K562 (cell line): Measurements from ENCODE around the gene KCNK16. TPM values are rescaled to one million over a fixed set of nuclear protein-coding genes. Genes with fewer than 3 reads are reported as not detected.

ENCODE experiments used
- ATAC-seq: fragments of 200-7000 bp; cut with Tn5 transposase; 3 replicates; pipeline ENCODE4 v1.9.1; 2020; ENCODE audit warnings: moderate library complexity
- BruUV-seq: library from RNA; stranded (reverse); fragments of 400-500 nt; replicated peaks from 2 replicates; lab custom pipeline; 2021; lab: Mats Ljungman, UMichigan
- CTCF ChIA-PET: fragments of 300-600 bp; formaldehyde crosslinking; extraction: SDS; loops from one replicate; lab custom pipeline; 2021; ENCODE audit warnings: low intra/inter-chr PET ratio; lab: Yijun Ruan, JAX
- POLR2A ChIA-PET: fragments of 300-600, 350-650 bp; sonication (Branson Sonifier 250); formaldehyde crosslinking; extraction: SDS; loops from one replicate; lab custom pipeline; 2021; ENCODE audit warnings: antibody characterized with exemption, inconsistent platforms; lab: Yijun Ruan, JAX
- DNase-seq, 4 experiments: peaks; one replicate each; pipeline versions ENCODE4 v3.0.0 to v3.0.0-alpha.2; 2011 to 2018; ENCODE audit warnings: low spot score in 3 of 4, mixed read lengths in 3 of 4; ENCODE audit errors: extremely low read depth in 1 of 4
- FAIRE-seq: peaks from 2 replicates; lab custom pipeline; 2011; peaks lifted over from hg19 to GRCh38; lab: Jason Lieb, UNC
- H2AFZ ChIP-seq: 2 replicates; pipeline ENCODE4 v1.6.0; 2011; ENCODE audit warnings: low read depth, low read length, control low read depth, inconsistent platforms
- H3K27ac ChIP-seq: fragments of 200-600 bp; 3 replicates; pipeline ENCODE4 v1.8.0; 2011; ENCODE audit warnings: low read depth, mild to moderate bottlenecking, control low read depth, inconsistent platforms, low read length, moderate library complexity, mixed read lengths; ENCODE audit errors: extremely low read depth
- H3K27me3 ChIP-seq, 2 experiments: fragments of 300-600 bp in 1 of 2; 2 replicates in 1 of 2; 3 replicates in 1 of 2; pipeline versions ENCODE4 v1.6.0 to v1.8.0; 2011; ENCODE audit warnings: inconsistent platforms in 2 of 2, low read length in 2 of 2, mild to moderate bottlenecking in 1 of 2, mixed read lengths in 1 of 2, moderate library complexity in 1 of 2; ENCODE audit not compliant: control insufficient read depth in 2 of 2, insufficient read depth in 2 of 2
- H3K36me3 ChIP-seq: fragments of 300-600 bp; 3 replicates; pipeline ENCODE4 v1.8.0; 2011; ENCODE audit warnings: mild to moderate bottlenecking, low read length, inconsistent platforms; ENCODE audit not compliant: control insufficient read depth, insufficient read depth
- H3K4me1 ChIP-seq, 2 experiments: fragments of 200-600 bp in 1 of 2; replicated peaks in 1 of 2; 2 replicates in 1 of 2; 3 replicates in 1 of 2; pipeline versions ENCODE4 v1.5.1 to v1.8.0; 2011; ENCODE audit warnings: inconsistent platforms in 2 of 2, low read length in 2 of 2, mild to moderate bottlenecking in 1 of 2, mixed read lengths in 1 of 2, moderate library complexity in 1 of 2; ENCODE audit not compliant: control insufficient read depth in 2 of 2, insufficient read depth in 2 of 2
- H3K4me2 ChIP-seq: 2 replicates; pipeline ENCODE4 v1.6.1; 2011; ENCODE audit warnings: low read length, control low read depth, inconsistent platforms, mixed read lengths; ENCODE audit not compliant: insufficient read depth
- H3K4me3 ChIP-seq: fragments of 200-600 bp; sonication (generic), shearing (Covaris generic); 2 replicates; pipeline ENCODE4 v1.5.1; 2016; ENCODE audit warnings: control low read depth, inconsistent platforms
- H3K79me2 ChIP-seq: fragments of 200-600 bp; 3 replicates; pipeline ENCODE4 v1.8.0; 2011; ENCODE audit warnings: low read length, inconsistent platforms; ENCODE audit not compliant: control insufficient read depth, insufficient read depth
- H3K9ac ChIP-seq, 2 experiments: 2 replicates each; pipeline versions ENCODE4 v1.6.0 to v1.6.1; 2011; ENCODE audit warnings: low read depth in 2 of 2, low read length in 2 of 2, control low read depth in 1 of 2, inconsistent platforms in 1 of 2, mild to moderate bottlenecking in 1 of 2, mixed read lengths in 1 of 2; ENCODE audit not compliant: insufficient read depth in 1 of 2
- H3K9me1 ChIP-seq: one replicate; pipeline ENCODE4 v1.6.0; 2011; ENCODE audit warnings: inconsistent platforms, mild to moderate bottlenecking, low read length, moderate library complexity; ENCODE audit not compliant: control insufficient read depth, insufficient read depth
- H3K9me3 ChIP-seq: replicated peaks from 2 replicates; pipeline ENCODE4 v1.5.1; 2011; ENCODE audit warnings: low read depth, low read length, inconsistent platforms; ENCODE audit not compliant: control insufficient read depth, insufficient read depth
- H4K20me1 ChIP-seq: replicated peaks from 2 replicates; pipeline ENCODE4 v1.6.1; 2011; ENCODE audit warnings: low read length, inconsistent platforms, mixed read lengths; ENCODE audit not compliant: control insufficient read depth, insufficient read depth
- JUNB ChIP-seq: fragments of 450-650 bp; formaldehyde crosslinking; conservative IDR thresholded peaks from 2 replicates; pipeline ENCODE4 v1.4.0; 2020; ENCODE audit warnings: mild to moderate bottlenecking
- NFIC ChIP-seq: fragments of 450-650 bp; IDR thresholded peaks from 2 replicates; pipeline ENCODE4 v1.6.1; 2017; ENCODE audit warnings: mild to moderate bottlenecking, inconsistent platforms
- NFXL1 ChIP-seq: fragments of 450-650 bp; formaldehyde crosslinking; IDR thresholded peaks from 2 replicates; pipeline ENCODE4 v1.4.0; 2021; ENCODE audit warnings: mild to moderate bottlenecking
- SAFB2 ChIP-seq: fragments of 200-400 bp; formaldehyde crosslinking; IDR thresholded peaks from 2 replicates; pipeline ENCODE4 v1.6.1; 2018; ENCODE audit warnings: borderline replicate concordance, low read length, low read depth, moderate library complexity; ENCODE audit not compliant: severe bottlenecking
- SAP30 ChIP-seq: fragments of 200-600 bp; sonication (generic); IDR thresholded peaks from 2 replicates; pipeline ENCODE4 v1.6.1; 2012; ENCODE audit warnings: borderline replicate concordance, low read depth, mild to moderate bottlenecking, moderate library complexity, low read length, control low read depth, inconsistent platforms; ENCODE audit not compliant: insufficient read depth, poor library complexity, severe bottlenecking
- SIRT6 ChIP-seq: IDR thresholded peaks from one replicate; pipeline ENCODE4 v1.6.1; 2012; ENCODE audit warnings: low read depth, mild to moderate bottlenecking, control low read depth, inconsistent platforms, low read length, moderate library complexity
- TCF7 ChIP-seq: sonication (generic); IDR thresholded peaks from 2 replicates; pipeline ENCODE4 v1.6.1; 2016; ENCODE audit warnings: antibody characterized with exemption, borderline replicate concordance
- U2AF2 ChIP-seq: fragments of 200-400 bp; formaldehyde crosslinking; optimal IDR thresholded peaks from 2 replicates; pipeline ENCODE3; 2017; ENCODE audit warnings: low read depth, mild to moderate bottlenecking, low read length
- ZNF124 ChIP-seq: sonication (generic); formaldehyde crosslinking; IDR thresholded peaks from 2 replicates; pipeline ENCODE4 v1.8.1; 2022; ENCODE audit warnings: missing genetic modification reagents
- ZNF212 ChIP-seq: fragments of 450-650 bp; formaldehyde crosslinking; IDR thresholded peaks from 2 replicates; pipeline ENCODE4 v1.4.0; 2020; ENCODE audit warnings: mild to moderate bottlenecking
- ZNF778 ChIP-seq: fragments of 450-650 bp; formaldehyde crosslinking; IDR thresholded peaks from 2 replicates; pipeline ENCODE4 v1.4.0; 2020; ENCODE audit warnings: mild to moderate bottlenecking, moderate library complexity
- ZNF830 ChIP-seq: fragments of 250-450 bp; sonication (Bioruptor Pico); IDR thresholded peaks from 2 replicates; pipeline ENCODE4 v1.5.0; 2021; ENCODE audit warnings: mild to moderate bottlenecking
- WGBS: fragments of 100-300 bp; shearing (Covaris generic); methylation state at CpG from one replicate; pipeline ENCODE4 v1.1.6; 2016; ENCODE audit warnings: low coverage, mixed read lengths; ENCODE audit not compliant: insufficient coverage; ENCODE audit errors: missing lambda C conversion rate; 5-methylcytosine and 5-hydroxymethylcytosine counted together
- in situ Hi-C: fragments of 300-500 bp; cut with MboI; formaldehyde crosslinking; loops from 4 replicates; pipeline ENCODE4 v1.15.0; 2018; ENCODE audit warnings: inconsistent platforms, mixed read lengths
- intact Hi-C: fragments of 100-400 bp; cut with micrococcal nuclease; formaldehyde crosslinking; loops from 2 replicates; pipeline ENCODE4 v1.14.2; 2022
- polyA plus RNA-seq, 8 experiments: library from polyadenylated mRNA; depleted of rRNA in 4 of 8; stranded (reverse) in 5 of 8; unstranded in 3 of 8; fragments of >200 nt; fragmentation: Nextera tagmentation in 2 of 8; fragmentation: Illumina TruSeq in 1 of 8; extraction: Ambion mirVana in 2 of 8; extraction: Trizol in 1 of 8; gene quantifications; 2 replicates each; pipeline versions ENCODE4 v1.2.1 to v1.2.3, GENCODE V29; 2011 to 2014; ENCODE audit warnings: inconsistent platforms in 1 of 8, missing spikeins in 1 of 8
- total RNA-seq, 7 experiments: library from RNA; depleted of rRNA in 6 of 7; stranded (reverse); fragments of >200 nt in 6 of 7; fragmentation: Illumina TruSeq in 2 of 7; extraction: Trizol in 2 of 7; gene quantifications; 2 replicates each; pipeline versions ENCODE4 v1.2.1 to v1.2.3, GENCODE V29; 2011 to 2021; ENCODE audit warnings: low replicate concordance in 1 of 7
- TF ChIP-seq, protein P1 (sequence below): IDR thresholded peaks from 2 replicates; pipeline ENCODE4 v1.6.1; 2012; ENCODE audit warnings: low read depth, low read length, improper control_type of control experiment, borderline replicate concordance
- TF ChIP-seq, protein P2 (sequence below): sonication (generic); formaldehyde crosslinking; IDR thresholded peaks from 2 replicates; pipeline ENCODE4 v1.8.1; 2023; ENCODE audit warnings: mild to moderate bottlenecking, missing genetic modification reagents
- TF ChIP-seq, protein P3 (sequence below): fragments of 250-450 bp; sonication (Bioruptor Pico); IDR thresholded peaks from 2 replicates; pipeline ENCODE4 v1.4.0; 2020; ENCODE audit warnings: borderline replicate concordance

Gene KCNK16
- total and polyA plus RNA-seq, 9 of the 15 experiments (the other 6 are each of a cell fraction or from before 2014, with no cell fraction given) = not detected

GRCh38 chr6:39268721-39269120, 53.8 kb downstream of the KCNK16 start:
- H3K9me1 ChIP-seq = no peaks in the 10 kb centered on the region
- no peak overlapping the region for H3K9ac ChIP-seq
- DNase-seq = no peak
- H3K9me3 ChIP-seq = no peaks in the 10 kb centered on the region
- TF ChIP-seq SIRT6 = no peak
- TF ChIP-seq, protein P1, sequence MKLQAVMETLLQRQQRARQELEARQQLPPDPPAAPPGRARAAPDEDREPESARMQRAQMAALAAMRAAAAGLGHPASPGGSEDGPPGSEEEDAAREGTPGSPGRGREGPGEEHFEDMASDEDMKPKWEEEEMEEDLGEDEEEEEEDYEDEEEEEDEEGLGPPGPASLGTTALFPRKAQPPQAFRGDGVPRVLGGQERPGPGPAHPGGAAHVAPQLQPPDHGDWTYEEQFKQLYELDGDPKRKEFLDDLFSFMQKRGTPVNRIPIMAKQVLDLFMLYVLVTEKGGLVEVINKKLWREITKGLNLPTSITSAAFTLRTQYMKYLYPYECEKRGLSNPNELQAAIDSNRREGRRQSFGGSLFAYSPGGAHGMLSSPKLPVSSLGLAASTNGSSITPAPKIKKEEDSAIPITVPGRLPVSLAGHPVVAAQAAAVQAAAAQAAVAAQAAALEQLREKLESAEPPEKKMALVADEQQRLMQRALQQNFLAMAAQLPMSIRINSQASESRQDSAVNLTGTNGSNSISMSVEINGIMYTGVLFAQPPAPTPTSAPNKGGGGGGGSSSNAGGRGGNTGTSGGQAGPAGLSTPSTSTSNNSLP = no peak
- TF ChIP-seq ZNF778 (CRISPR knock-in tag) = no peak
- no peak for TF ChIP-seq U2AF2
- TF ChIP-seq JUNB (CRISPR knock-in tag) = no peak
- TF ChIP-seq TCF7 = no peak
- TF ChIP-seq, protein P2, sequence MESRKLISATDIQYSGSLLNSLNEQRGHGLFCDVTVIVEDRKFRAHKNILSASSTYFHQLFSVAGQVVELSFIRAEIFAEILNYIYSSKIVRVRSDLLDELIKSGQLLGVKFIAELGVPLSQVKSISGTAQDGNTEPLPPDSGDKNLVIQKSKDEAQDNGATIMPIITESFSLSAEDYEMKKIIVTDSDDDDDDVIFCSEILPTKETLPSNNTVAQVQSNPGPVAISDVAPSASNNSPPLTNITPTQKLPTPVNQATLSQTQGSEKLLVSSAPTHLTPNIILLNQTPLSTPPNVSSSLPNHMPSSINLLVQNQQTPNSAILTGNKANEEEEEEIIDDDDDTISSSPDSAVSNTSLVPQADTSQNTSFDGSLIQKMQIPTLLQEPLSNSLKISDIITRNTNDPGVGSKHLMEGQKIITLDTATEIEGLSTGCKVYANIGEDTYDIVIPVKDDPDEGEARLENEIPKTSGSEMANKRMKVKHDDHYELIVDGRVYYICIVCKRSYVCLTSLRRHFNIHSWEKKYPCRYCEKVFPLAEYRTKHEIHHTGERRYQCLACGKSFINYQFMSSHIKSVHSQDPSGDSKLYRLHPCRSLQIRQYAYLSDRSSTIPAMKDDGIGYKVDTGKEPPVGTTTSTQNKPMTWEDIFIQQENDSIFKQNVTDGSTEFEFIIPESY = no peak
- no peak for TF ChIP-seq ZNF124 (CRISPR knock-in tag)
- no peak for TF ChIP-seq NFIC
- TF ChIP-seq, protein P3, sequence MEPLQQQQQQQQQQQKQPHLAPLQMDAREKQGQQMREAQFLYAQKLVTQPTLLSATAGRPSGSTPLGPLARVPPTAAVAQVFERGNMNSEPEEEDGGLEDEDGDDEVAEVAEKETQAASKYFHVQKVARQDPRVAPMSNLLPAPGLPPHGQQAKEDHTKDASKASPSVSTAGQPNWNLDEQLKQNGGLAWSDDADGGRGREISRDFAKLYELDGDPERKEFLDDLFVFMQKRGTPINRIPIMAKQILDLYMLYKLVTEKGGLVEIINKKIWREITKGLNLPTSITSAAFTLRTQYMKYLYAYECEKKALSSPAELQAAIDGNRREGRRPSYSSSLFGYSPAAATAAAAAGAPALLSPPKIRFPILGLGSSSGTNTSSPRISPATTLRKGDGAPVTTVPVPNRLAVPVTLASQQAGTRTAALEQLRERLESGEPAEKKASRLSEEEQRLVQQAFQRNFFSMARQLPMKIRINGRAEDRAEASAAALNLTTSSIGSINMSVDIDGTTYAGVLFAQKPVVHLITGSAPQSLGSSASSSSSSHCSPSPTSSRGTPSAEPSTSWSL (CRISPR knock-in tag) = no peak
- TF ChIP-seq NFXL1 (CRISPR knock-in tag) = no peak
- no peak for TF ChIP-seq ZNF212 (CRISPR knock-in tag)
- no peak for TF ChIP-seq SAP30
- TF ChIP-seq SAFB2 = no peak
- no peak for TF ChIP-seq ZNF830 (CRISPR knock-in tag)
- BruUV-seq = no TSS peak
- H3K36me3 ChIP-seq = no peaks in the 10 kb centered on the region
- H4K20me1 ChIP-seq = 0 out of 2 replicates have a peak, but pooled peaks cover under 1% of the 10 kb centered on the region
- no peak for FAIRE-seq
- POLR2A ChIA-PET = interaction anchor here (0.7 kb wide), 1 partner anchor 10 kb away, joined by 3 read pairs; no protein-coding TSS in a partner anchor
- WGBS = 3% methylated on average over 3 of the region's 3 CpGs
- H3K27me3 ChIP-seq = peaks cover 44 to 45% of the 10 kb centered on the region in 2 experiments
- H2AFZ ChIP-seq = no peak overlapping the region
- intact Hi-C loops (no loop called here), in situ Hi-C loops (no loop called here)
- CTCF ChIA-PET = no interaction called here
- H3K27ac ChIP-seq = no peak overlapping the region
- H3K4me1 ChIP-seq = no peaks in the 10 kb centered on the region
- no peaks in the 10 kb centered on the region for H3K79me2 ChIP-seq
- H3K4me2 ChIP-seq = no peak overlapping the region
- no peak overlapping the region for H3K4me3 ChIP-seq
- ATAC-seq = no peak
